Gastroesophageal sphincter (tissue), 4 donors: ENCODE data around the gene ZFR2. TPM values are rescaled to one million over a fixed set of nuclear protein-coding genes. Genes with fewer than 3 reads are reported as not detected.

Source experiments
- ATAC-seq: fragments of 150-250 bp; one replicate; pipeline ENCODE4 v1.9.1; 2016; ENCODE audit warnings: mild to moderate bottlenecking, moderate library complexity
- H3K27ac ChIP-seq, 4 donors: fragments of 200-600 bp; sonication (generic) in 3 of 4; 1 replicate in 3 of 4; 2 replicates in 1 of 4; pipeline ENCODE4 v1.5.1; 2016 to 2019
- H3K27me3 ChIP-seq: fragments of 200-600 bp; sonication (generic); one replicate; pipeline ENCODE4 v1.5.1; 2019
- H3K36me3 ChIP-seq, 2 donors: fragments of 200-600 bp; sonication (generic); one replicate each; pipeline ENCODE4 v1.5.1; 2019; ENCODE audit warnings: control low read depth in 1 of 2
- H3K4me1 ChIP-seq, 3 donors: fragments of 200-600 bp; sonication (generic); 1 replicate in 2 of 3; 2 replicates in 1 of 3; pipeline ENCODE4 v1.5.1; 2016 to 2019; ENCODE audit warnings: control low read depth in 2 of 3
- H3K4me3 ChIP-seq, 2 donors: fragments of 200-600 bp; sonication (generic); one replicate each; pipeline ENCODE4 v1.5.1; 2019; ENCODE audit warnings: mild to moderate bottlenecking in 1 of 2, moderate library complexity in 1 of 2
- H3K9me3 ChIP-seq, 3 donors: fragments of 200-600 bp; sonication (generic); one replicate each; pipeline ENCODE4 v1.5.1; 2017 to 2019; ENCODE audit warnings: control low read depth in 2 of 3
- CTCF ChIP-seq, 4 experiments: fragments of 200-600 bp in 2 of 4; fragments of 450-650 bp in 2 of 4; sonication (generic) in 1 of 4; IDR thresholded peaks; one replicate each; pipeline ENCODE4 v1.5.1; 2017 to 2019; ENCODE audit warnings: antibody characterized with exemption in 4 of 4, mild to moderate bottlenecking in 2 of 4, moderate library complexity in 2 of 4
- EP300 ChIP-seq: sonication (generic); formaldehyde crosslinking; IDR thresholded peaks from one replicate; pipeline ENCODE4 v1.6.1; 2017; ENCODE audit warnings: antibody characterized with exemption, mild to moderate bottlenecking
- POLR2A ChIP-seq, 2 donors: fragments of 450-650 bp; IDR thresholded peaks; one replicate each; pipeline ENCODE4 v1.6.1; 2017; ENCODE audit warnings: antibody characterized with exemption in 2 of 2, mild to moderate bottlenecking in 2 of 2, moderate library complexity in 1 of 2
- POLR2AphosphoS5 ChIP-seq: sonication (generic); formaldehyde crosslinking; IDR thresholded peaks from one replicate; pipeline ENCODE4 v1.6.1; 2017; ENCODE audit warnings: antibody characterized with exemption
- WGBS, 2 donors: methylation state at CpG; one replicate each; pipeline ENCODE4 v1.1.5; 2018; ENCODE audit warnings: low coverage in 1 of 2; 5-methylcytosine and 5-hydroxymethylcytosine counted together
- total RNA-seq, 4 donors: library from RNA; depleted of rRNA; stranded (reverse); fragments of >200 nt; gene quantifications; one replicate each; pipeline ENCODE4 v1.1.0, GENCODE V29; 2016

ZFR2 gene
- total RNA-seq, 4 donors from 2014 or later = 0.13 TPM; not detected in 3

- Histone ChIP-seq H3K36me3 (no peaks in the 10 kb centered on the region), H3K9me3 (no peaks in the 10 kb centered on the region), H3K4me3 (no peak overlapping the region), H3K4me1 (no peaks in the 10 kb centered on the region), H3K27ac (no peak overlapping the region), H3K27me3 (peaks cover 30% of the 10 kb centered on the region)
- TF ChIP-seq POLR2AphosphoS5 = no peak
- no peak for TF ChIP-seq EP300
- TF ChIP-seq POLR2A (IDR thresholded peaks at IDR 0.05) = no peak
- no peak for TF ChIP-seq CTCF (IDR thresholded peaks at IDR 0.05)
- WGBS, 2 donors = no CpG with 5 or more reads among the region's 38 CpGs
- ATAC-seq = no peak
Observed at GRCh38 chr19:3810708-3811355, 58.0 kb downstream of the ZFR2 start.

DNA sequence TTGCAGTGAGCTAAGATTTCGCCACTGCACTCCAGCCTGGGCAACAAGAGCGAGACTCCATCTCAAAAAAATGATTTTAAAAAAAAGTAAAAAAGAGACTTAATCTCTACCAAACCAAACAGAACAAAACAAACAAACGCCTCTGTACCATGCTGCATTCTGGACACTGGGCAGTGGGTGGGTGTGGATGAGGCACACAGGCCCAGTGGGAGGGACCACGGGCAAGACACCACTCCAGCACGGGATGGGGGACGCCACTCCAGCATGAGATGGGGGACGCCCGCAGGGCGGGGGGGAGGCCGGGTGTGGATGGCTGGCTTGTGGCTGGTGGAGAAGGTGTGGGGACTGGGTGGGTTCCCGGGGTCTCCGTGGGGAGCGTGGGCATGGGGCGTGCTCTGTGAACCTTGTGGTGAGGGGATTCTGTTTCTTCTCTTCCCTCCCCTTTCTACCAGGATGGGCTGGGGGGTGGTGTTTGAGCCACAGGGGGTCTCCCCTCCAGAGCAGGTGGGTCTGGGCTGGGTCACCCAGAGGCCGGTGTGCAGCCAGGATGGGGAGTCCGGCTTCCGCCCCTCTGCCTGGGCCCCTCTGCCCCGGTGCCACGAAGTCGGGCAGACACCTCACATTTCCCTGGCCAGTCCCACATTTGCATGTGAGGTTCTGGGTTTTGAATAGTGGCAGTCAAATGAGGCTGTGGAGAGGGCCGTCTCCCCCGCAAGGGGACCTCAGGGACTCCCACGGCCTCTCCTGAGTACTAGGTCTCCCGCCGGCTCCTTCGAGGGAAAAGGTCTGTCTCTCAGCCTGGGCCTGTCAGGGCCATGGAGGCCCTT is 58.7 kb downstream of the ZFR2 start:
- 87 to 90% methylated on average over 5 of the region's 26 CpGs for WGBS, 2 donors
- H3K36me3 ChIP-seq = no peaks in the 10 kb centered on the region
- peaks cover 30% of the 10 kb centered on the region for H3K27me3 ChIP-seq
- TF ChIP-seq EP300 (no peak), POLR2A (IDR thresholded peaks at IDR 0.05) (no peak), POLR2AphosphoS5 (no peak), CTCF (IDR thresholded peaks at IDR 0.05) (no peak)
- no peaks in the 10 kb centered on the region for H3K9me3 ChIP-seq
- ATAC-seq = no peak
- H3K4me1 ChIP-seq = no peaks in the 10 kb centered on the region
- H3K4me3 ChIP-seq = no peak overlapping the region
- H3K27ac ChIP-seq = no peak overlapping the region

- 80 to 90% methylated on average over 1 to 3 of the region's 33 CpGs for WGBS, 2 donors
- no peaks in the 10 kb centered on the region for H3K4me1 ChIP-seq
- no peaks in the 10 kb centered on the region for H3K9me3 ChIP-seq
- H3K4me3 ChIP-seq = no peak overlapping the region
- peak; percentile 33 for ATAC-seq
- H3K27me3 ChIP-seq = peaks cover 41% of the 10 kb centered on the region
- no peaks in the 10 kb centered on the region for H3K36me3 ChIP-seq
- TF ChIP-seq EP300 = no peak
- no peak for TF ChIP-seq POLR2A (IDR thresholded peaks at IDR 0.05)
- TF ChIP-seq POLR2AphosphoS5 = no peak
- no peak for TF ChIP-seq CTCF (IDR thresholded peaks at IDR 0.05)
- no peak overlapping the region for H3K27ac ChIP-seq
Observed at GRCh38 chr19:3808420-3809143, 60.3 kb downstream of the ZFR2 start.

GRCh38 chr19:3807574-3808354 is 61.1 kb downstream of the ZFR2 start:
- no peaks in the 10 kb centered on the region for H3K9me3 ChIP-seq
- no peak overlapping the region for H3K4me3 ChIP-seq
- H3K27me3 ChIP-seq = peaks cover 46% of the 10 kb centered on the region
- no peak overlapping the region for H3K27ac ChIP-seq
- no peaks in the 10 kb centered on the region for H3K36me3 ChIP-seq
- no peak for ATAC-seq
- no peaks in the 10 kb centered on the region for H3K4me1 ChIP-seq
- TF ChIP-seq POLR2A (IDR thresholded peaks at IDR 0.05) (no peak), EP300 (no peak), POLR2AphosphoS5 (no peak), CTCF (IDR thresholded peaks at IDR 0.05) (no peak)
- WGBS, 2 donors = 98% methylated on average over 9 of the region's 35 CpGs; no CpG with 5 or more reads in 1 of the 2 donors
